ENCODE results near the gene DENND5A.

GRCh38 chr11:9211322-9211721 lies 53.8 kb downstream of the DENND5A start:
- TF ChIP-seq CTCF (IDR thresholded peaks at IDR 0.05) (no peak), POLR2A (IDR thresholded peaks at IDR 0.05) (no peak), EP300 (IDR thresholded peaks at IDR 0.05; ENCODE audit: low read depth) (no peak), POLR2AphosphoS5 (IDR thresholded peaks at IDR 0.05) (no peak)
